Neural progenitor cell (in vitro differentiated cells): ENCODE results near the gene NUBPL. TPM values are rescaled to one million over a fixed set of nuclear protein-coding genes. Genes with fewer than 3 reads are reported as not detected.

Experiments used
- DNase-seq: peaks from one replicate; pipeline ENCODE4 v3.0.0-alpha.2; 2016; ENCODE audit warnings: low spot score
- H2AFZ ChIP-seq: fragments of 200-600 bp; sonication (generic); replicated peaks from 2 replicates; pipeline ENCODE4 v1.6.1; 2016; ENCODE audit warnings: antibody characterized with exemption
- H3F3A ChIP-seq: fragments of 200-600 bp; sonication (generic); 2 replicates; pipeline ENCODE4 v1.6.1; 2016; ENCODE audit warnings: antibody characterized with exemption, low read depth
- H3K27ac ChIP-seq: fragments of 200-600 bp; sonication (generic); 2 replicates; pipeline ENCODE4 v1.5.1; 2016; ENCODE audit warnings: mild to moderate bottlenecking
- H3K27me3 ChIP-seq: fragments of 200-600 bp; sonication (generic); 2 replicates; pipeline ENCODE4 v1.6.1; 2016; ENCODE audit warnings: mild to moderate bottlenecking, moderate library complexity
- H3K36me3 ChIP-seq: fragments of 200-600 bp; sonication (generic); 2 replicates; pipeline ENCODE4 v1.5.1; 2016
- H3K4me1 ChIP-seq: fragments of 200-600 bp; sonication (generic); 2 replicates; pipeline ENCODE4 v1.6.1; 2016; ENCODE audit warnings: mixed run types
- H3K4me2 ChIP-seq: fragments of 200-600 bp; sonication (generic); 2 replicates; pipeline ENCODE4 v1.6.1; 2016
- H3K4me3 ChIP-seq: fragments of 200-600 bp; sonication (generic); 2 replicates; pipeline ENCODE4 v1.5.1; 2016
- H3K79me2 ChIP-seq: fragments of 200-600 bp; sonication (generic); 2 replicates; pipeline ENCODE4 v1.6.1; 2016; ENCODE audit warnings: low read depth
- H3K9ac ChIP-seq: fragments of 200-600 bp; sonication (generic); 2 replicates; pipeline ENCODE4 v1.6.1; 2016
- H3K9me3 ChIP-seq: fragments of 200-600 bp; sonication (generic); 2 replicates; pipeline ENCODE4 v1.5.1; 2016; ENCODE audit warnings: low read depth
- H4K20me1 ChIP-seq: fragments of 200-600 bp; sonication (generic); 2 replicates; pipeline ENCODE4 v1.6.1; 2016; ENCODE audit warnings: low read depth
- H3K27ac Mint-ChIP-seq: 3 replicates; pipeline ENCODE4 v1.8.0; 2021; ENCODE audit warnings: mixed read lengths
- H3K27me3 Mint-ChIP-seq: 2 replicates; pipeline ENCODE4 v1.8.0; 2022; ENCODE audit warnings: low read depth, mild to moderate bottlenecking, inconsistent platforms, moderate library complexity, mixed read lengths; ENCODE audit not compliant: insufficient read depth
- H3K36me3 Mint-ChIP-seq: 3 replicates; pipeline ENCODE4 v1.8.0; 2021; ENCODE audit warnings: mixed read lengths
- H3K4me1 Mint-ChIP-seq: 3 replicates; pipeline ENCODE4 v1.8.0; 2021; ENCODE audit warnings: mixed read lengths
- H3K4me3 Mint-ChIP-seq: 3 replicates; pipeline ENCODE4 v1.8.0; 2021; ENCODE audit warnings: mild to moderate bottlenecking, moderate library complexity, mixed read lengths
- H3K9me3 Mint-ChIP-seq: 3 replicates; pipeline ENCODE4 v1.8.0; 2020; ENCODE audit warnings: mixed read lengths
- EZH2 ChIP-seq: fragments of 200-600 bp; sonication (generic); IDR thresholded peaks from 2 replicates; pipeline ENCODE4 v1.6.1; 2017; ENCODE audit warnings: antibody characterized with exemption, mild to moderate bottlenecking, moderate library complexity
- EZH2phosphoT487 ChIP-seq: fragments of 200-600 bp; sonication (generic); IDR thresholded peaks from 2 replicates; pipeline ENCODE4 v1.6.1; 2017; ENCODE audit warnings: antibody characterized with exemption
- total RNA-seq: library from RNA; depleted of rRNA; stranded (reverse); fragments of >200 nt; gene quantifications from 2 replicates; pipeline ENCODE4 v1.2.3, GENCODE V29; 2015; ENCODE audit warnings: low replicate concordance
- TF ChIP-seq, protein P1 (sequence below): fragments of 200-600 bp; sonication (generic); IDR thresholded peaks from 2 replicates; pipeline ENCODE4 v1.5.1; 2017; ENCODE audit warnings: antibody characterized with exemption, mild to moderate bottlenecking

The NUBPL gene
- total RNA-seq, 1 donor from 2014 or later: 29.3 TPM

DNA sequence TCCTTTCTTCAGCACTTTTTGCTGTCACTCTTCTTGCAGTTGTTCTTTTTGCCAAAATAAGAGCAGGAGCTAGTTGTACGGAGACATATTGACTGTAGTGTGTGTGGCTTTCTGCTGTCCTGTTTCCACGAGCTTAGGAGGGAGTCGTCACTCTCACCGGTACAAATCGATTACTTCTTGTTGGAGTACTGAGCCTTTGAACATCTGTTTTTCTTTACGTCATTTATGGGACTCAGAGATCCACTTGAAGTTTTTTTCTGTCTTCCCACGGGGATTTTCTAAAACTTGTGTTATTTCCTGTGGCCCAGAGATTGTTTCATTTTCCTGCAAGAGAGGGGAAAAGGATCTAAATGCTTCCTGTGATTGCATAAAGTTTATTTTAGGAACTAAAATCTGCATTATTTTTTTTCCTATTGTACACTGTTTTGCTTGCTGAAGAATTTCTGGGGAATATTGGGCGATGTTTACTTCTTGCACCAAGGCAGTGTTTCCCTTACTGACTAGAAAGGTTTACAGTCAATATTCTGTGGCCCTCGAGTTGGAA lies 316.1 kb downstream of the NUBPL start:
- Histone ChIP-seq H3K9me3 (no peaks in the 10 kb centered on the region), H3K27me3 (no peaks in the 10 kb centered on the region), H3K79me2 (no peaks in the 10 kb centered on the region), H3K36me3 (no peaks in the 10 kb centered on the region), H3F3A (no peaks in the 10 kb centered on the region), H3K4me1 (no peaks in the 10 kb centered on the region), H3K27ac (no peak overlapping the region), H3K9ac (no peak overlapping the region), H3K4me2 (no peak overlapping the region), H4K20me1 (no peaks in the 10 kb centered on the region), H2AFZ (peak overlapping the region; percentile 2), H3K4me3 (no peak overlapping the region)
- Mint-ChIP-seq H3K9me3 (peaks cover 4% of the 10 kb centered on the region), H3K36me3 (no peaks in the 10 kb centered on the region), H3K4me1 (peaks cover 13% of the 10 kb centered on the region), H3K27me3 (no peaks in the 10 kb centered on the region), H3K27ac (peak overlapping the region; percentile 1), H3K4me3 (no peak overlapping the region)
- TF ChIP-seq EZH2: no peak
- no peak for TF ChIP-seq EZH2phosphoT487
- TF ChIP-seq, protein P1, sequence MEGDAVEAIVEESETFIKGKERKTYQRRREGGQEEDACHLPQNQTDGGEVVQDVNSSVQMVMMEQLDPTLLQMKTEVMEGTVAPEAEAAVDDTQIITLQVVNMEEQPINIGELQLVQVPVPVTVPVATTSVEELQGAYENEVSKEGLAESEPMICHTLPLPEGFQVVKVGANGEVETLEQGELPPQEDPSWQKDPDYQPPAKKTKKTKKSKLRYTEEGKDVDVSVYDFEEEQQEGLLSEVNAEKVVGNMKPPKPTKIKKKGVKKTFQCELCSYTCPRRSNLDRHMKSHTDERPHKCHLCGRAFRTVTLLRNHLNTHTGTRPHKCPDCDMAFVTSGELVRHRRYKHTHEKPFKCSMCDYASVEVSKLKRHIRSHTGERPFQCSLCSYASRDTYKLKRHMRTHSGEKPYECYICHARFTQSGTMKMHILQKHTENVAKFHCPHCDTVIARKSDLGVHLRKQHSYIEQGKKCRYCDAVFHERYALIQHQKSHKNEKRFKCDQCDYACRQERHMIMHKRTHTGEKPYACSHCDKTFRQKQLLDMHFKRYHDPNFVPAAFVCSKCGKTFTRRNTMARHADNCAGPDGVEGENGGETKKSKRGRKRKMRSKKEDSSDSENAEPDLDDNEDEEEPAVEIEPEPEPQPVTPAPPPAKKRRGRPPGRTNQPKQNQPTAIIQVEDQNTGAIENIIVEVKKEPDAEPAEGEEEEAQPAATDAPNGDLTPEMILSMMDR: no peak
- DNase-seq: no peak

DNA sequence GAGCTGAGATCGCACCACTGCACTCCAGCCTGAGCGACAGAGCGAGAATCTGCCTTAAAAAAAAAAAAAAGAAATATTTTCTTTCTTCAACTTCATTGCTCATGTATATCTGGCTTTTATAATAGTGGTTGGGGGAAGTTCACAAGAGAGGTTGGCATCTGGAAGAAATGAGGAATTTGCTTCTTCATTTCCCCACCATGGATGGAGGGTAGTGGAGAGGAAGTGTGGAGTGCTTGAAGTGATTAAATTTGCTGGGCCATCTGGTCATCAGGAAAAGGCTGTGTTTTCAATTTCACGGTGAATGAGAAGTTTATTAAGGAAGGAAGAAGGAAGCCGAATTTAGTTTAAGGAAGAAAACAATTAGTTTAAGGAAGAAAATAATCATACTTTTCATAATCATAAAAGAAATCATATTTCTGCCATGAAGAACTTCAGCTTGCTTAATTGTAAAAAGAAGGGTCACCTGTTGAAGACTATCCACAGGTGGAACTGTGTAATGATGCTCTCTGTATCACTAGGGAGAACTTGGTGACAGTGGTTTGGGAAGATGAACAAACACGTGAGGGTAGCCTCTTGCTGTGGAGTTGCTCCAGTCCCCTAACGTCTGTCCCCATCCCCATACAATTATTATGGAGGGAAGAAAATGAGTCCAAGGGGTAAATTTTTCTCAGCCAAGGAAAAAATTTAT lies 318.6 kb downstream of the NUBPL start:
- H3F3A ChIP-seq: no peaks in the 10 kb centered on the region
- no peak overlapping the region for H3K9ac ChIP-seq
- Mint-ChIP-seq H3K27me3 (no peaks in the 10 kb centered on the region), H3K36me3 (no peaks in the 10 kb centered on the region), H3K4me3 (no peak overlapping the region), H3K9me3 (peaks cover 2% of the 10 kb centered on the region), H3K4me1 (peaks cover 13% of the 10 kb centered on the region), H3K27ac (no peak overlapping the region)
- no peak overlapping the region for H2AFZ ChIP-seq
- no peaks in the 10 kb centered on the region for H3K9me3 ChIP-seq
- no peaks in the 10 kb centered on the region for H3K4me1 ChIP-seq
- H4K20me1 ChIP-seq: no peaks in the 10 kb centered on the region
- no peak overlapping the region for H3K4me2 ChIP-seq
- H3K27ac ChIP-seq: no peak overlapping the region
- H3K36me3 ChIP-seq: no peaks in the 10 kb centered on the region
- no peak for DNase-seq
- no peak overlapping the region for H3K4me3 ChIP-seq
- TF ChIP-seq EZH2phosphoT487: no peak
- no peak for TF ChIP-seq EZH2
- TF ChIP-seq, protein P1: no peak
- no peaks in the 10 kb centered on the region for H3K79me2 ChIP-seq
- no peaks in the 10 kb centered on the region for H3K27me3 ChIP-seq

DNA sequence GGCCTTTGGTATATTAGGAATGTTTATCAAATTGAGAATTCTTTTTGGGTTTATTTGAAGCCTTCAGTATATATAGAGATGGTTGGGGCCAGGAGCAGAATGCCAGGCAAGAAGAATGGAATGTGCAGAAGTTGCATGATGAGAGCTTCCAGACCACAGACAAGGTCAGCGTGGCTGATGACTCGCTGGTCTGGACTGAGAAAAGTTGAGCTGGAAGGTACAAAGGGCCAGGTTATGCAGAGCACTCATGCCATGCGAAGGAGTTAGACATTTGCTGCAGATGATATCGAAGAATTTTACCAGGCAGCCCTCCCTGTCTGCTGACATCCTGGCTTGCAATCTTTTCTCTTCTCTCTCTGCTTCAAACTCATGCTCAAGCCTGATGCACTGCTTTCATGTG lies 319.7 kb downstream of the NUBPL start:
- Histone ChIP-seq H3K4me2 (no peak overlapping the region), H3K9ac (no peak overlapping the region), H3F3A (no peaks in the 10 kb centered on the region), H2AFZ (no peak overlapping the region), H3K27me3 (no peaks in the 10 kb centered on the region), H3K9me3 (no peaks in the 10 kb centered on the region), H3K79me2 (no peaks in the 10 kb centered on the region), H3K27ac (no peak overlapping the region), H3K4me3 (no peak overlapping the region), H3K4me1 (no peaks in the 10 kb centered on the region), H3K36me3 (no peaks in the 10 kb centered on the region), H4K20me1 (no peaks in the 10 kb centered on the region)
- no peaks in the 10 kb centered on the region for H3K27me3 Mint-ChIP-seq
- TF ChIP-seq, protein P1: no peak
- TF ChIP-seq EZH2phosphoT487 (no peak), EZH2 (no peak)
- H3K27ac Mint-ChIP-seq: no peak overlapping the region
- H3K4me1 Mint-ChIP-seq: peaks cover 13% of the 10 kb centered on the region
- no peaks in the 10 kb centered on the region for H3K9me3 Mint-ChIP-seq
- H3K4me3 Mint-ChIP-seq: no peak overlapping the region
- no peak for DNase-seq
- no peaks in the 10 kb centered on the region for H3K36me3 Mint-ChIP-seq
